Spleen (tissue), 11 donors: ENCODE measurements around the gene GOLPH3. TPM values are rescaled to one million over a fixed set of nuclear protein-coding genes. Genes with fewer than 3 reads are reported as not detected.

Experiments
- DNase-seq: peaks from one replicate; pipeline ENCODE4 v3.0.0-alpha.2; 2020
- H3K27ac ChIP-seq, 8 donors: fragments of 200-600 bp; sonication (generic) in 7 of 8; 1 replicate in 4 of 8; 2 replicates in 4 of 8; pipeline versions ENCODE4 v1.5.0 to v1.8.0; 2016 to 2021; ENCODE audit warnings: inconsistent platforms in 4 of 8, mild to moderate bottlenecking in 4 of 8, moderate library complexity in 1 of 8
- H3K27me3 ChIP-seq, 7 donors: fragments of 200-600 bp; sonication (generic) in 6 of 7; replicated peaks in 1 of 7; 1 replicate in 4 of 7; 2 replicates in 3 of 7; pipeline versions ENCODE4 v1.5.0 to v1.8.0; 2016 to 2021; ENCODE audit warnings: inconsistent platforms in 3 of 7, mild to moderate bottlenecking in 1 of 7
- H3K36me3 ChIP-seq, 6 donors: fragments of 200-600 bp; sonication (generic) in 5 of 6; 1 replicate in 4 of 6; 2 replicates in 2 of 6; pipeline versions ENCODE4 v1.5.0 to v1.8.0; 2016 to 2021; ENCODE audit warnings: inconsistent platforms in 2 of 6
- H3K4me1 ChIP-seq, 6 donors: fragments of 200-600 bp; sonication (generic) in 5 of 6; 1 replicate in 3 of 6; 2 replicates in 3 of 6; pipeline versions ENCODE4 v1.5.0 to v1.8.0; 2016 to 2021; ENCODE audit warnings: inconsistent platforms in 3 of 6
- H3K4me3 ChIP-seq, 8 donors: fragments of 200-600 bp; sonication (generic) in 7 of 8; 1 replicate in 4 of 8; 2 replicates in 4 of 8; pipeline versions ENCODE4 v1.5.0 to v1.8.0; 2016 to 2021; ENCODE audit warnings: inconsistent platforms in 4 of 8, mild to moderate bottlenecking in 4 of 8, moderate library complexity in 2 of 8
- H3K9me3 ChIP-seq, 8 donors: fragments of 200-600 bp; sonication (generic) in 7 of 8; 1 replicate in 4 of 8; 2 replicates in 4 of 8; pipeline versions ENCODE4 v1.5.0 to v1.8.0; 2016 to 2021; ENCODE audit warnings: inconsistent platforms in 4 of 8
- POLR2A ChIP-seq, 3 donors: fragments of 450-650 bp; IDR thresholded peaks; one replicate each; pipeline ENCODE4 v1.5.1; 2017; ENCODE audit warnings: antibody characterized with exemption in 3 of 3, mild to moderate bottlenecking in 1 of 3
- POLR2AphosphoS5 ChIP-seq, 3 donors: sonication (generic); formaldehyde crosslinking; IDR thresholded peaks; one replicate each; pipeline ENCODE4 v1.5.1; 2017; ENCODE audit warnings: antibody characterized with exemption in 3 of 3
- WGBS, 5 donors: extraction: QIAGEN DNeasy Blood & Tissue Kit in 3 of 5; methylation state at CpG; one replicate each; pipeline versions ENCODE4 v1.1.5 to v1.1.7; 2013 to 2018; 5-methylcytosine and 5-hydroxymethylcytosine counted together
- intact Hi-C: fragments of 100-400 bp; cut with DNase I; formaldehyde crosslinking; loops from one replicate; pipeline ENCODE4 v1.15.0; 2023; ENCODE audit warnings: low total_unique reads
- polyA plus RNA-seq, 3 donors: library from polyadenylated mRNA; stranded (reverse); fragments of 200-250 nt; gene quantifications; one replicate each; pipeline ENCODE4 v1.2.1, GENCODE V29; 2013
- total RNA-seq, 7 donors: library from RNA; depleted of rRNA in 3 of 7; stranded (reverse); fragments of >200 nt in 3 of 7; fragmentation: NEBNext Ultra II Directional in 4 of 7; extraction: Animal tissue kit (Norgen Biotek cat#: 25700) in 4 of 7; gene quantifications; one replicate each; pipeline versions ENCODE4 v1.1.0 to v1.2.1, GENCODE V29; 2016 to 2021
- TF ChIP-seq, protein P1 (sequence below), 11 experiments: fragments of 200-600 bp in 7 of 11; fragments of 450-650 bp in 4 of 11; sonication (generic) in 4 of 11; IDR thresholded peaks in 8 of 11; conservative IDR thresholded peaks in 3 of 11; 1 replicate in 7 of 11; 2 replicates in 4 of 11; pipeline versions ENCODE4 v1.4.0 to v1.8.0; 2016 to 2021; ENCODE audit warnings: antibody characterized with exemption in 11 of 11, inconsistent platforms in 4 of 11, mild to moderate bottlenecking in 1 of 11
- donor health status: healthy with polysubstance abuse.
- donor health status: DM: no; HTN: no; CAD: no; lungs with moderate emphysema.
- donor health status: DM: no; HTN: no; CAD: no.
- donor health status: Bipolar disorder and iron deficiency.
- donor health status: healthy.
- donor health status: DM: no; HTN: no; CAD: no.
- donor health status: DM: yes; HTN: yes; CAD: no.

The GOLPH3 gene
- total and polyA plus RNA-seq, 10 donors = 27.0 to 82.3 (median 69.2) TPM

DNA sequence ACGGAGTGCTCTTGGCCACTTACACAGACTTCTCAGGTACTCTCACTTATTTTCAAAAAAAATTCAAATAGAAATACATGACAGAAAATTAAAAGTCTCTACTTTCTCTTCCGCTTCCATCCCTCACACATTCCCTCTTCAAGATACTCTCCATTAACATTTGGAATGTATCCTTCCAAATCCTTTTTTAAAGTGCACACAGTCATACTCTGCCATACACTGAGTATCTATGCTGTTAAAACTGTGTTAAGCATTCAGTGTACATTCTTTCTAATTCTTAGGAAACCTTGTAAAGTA, 15.5 kb downstream of the GOLPH3 start:
- Histone ChIP-seq H3K4me1 (peaks cover 18 to 90% (median 60%) of the 10 kb centered on the region in 6 donors), H3K27me3 (no peaks in the 10 kb centered on the region), H3K27ac (no peak overlapping the region), H3K4me3 (no peak overlapping the region), H3K9me3 (no peaks in the 10 kb centered on the region), H3K36me3 (peaks cover 0 to 18% (median 0%) of the 10 kb centered on the region in 6 donors)
- WGBS, 5 donors = 90 to 96% (median 93%) methylated on average over 2 of the region's 2 CpGs
- intact Hi-C loops = no loop called here
- no peak for TF ChIP-seq POLR2A (IDR thresholded peaks at IDR 0.05)
- no peak for TF ChIP-seq POLR2AphosphoS5 (IDR thresholded peaks at IDR 0.05)
- TF ChIP-seq, protein P1, sequence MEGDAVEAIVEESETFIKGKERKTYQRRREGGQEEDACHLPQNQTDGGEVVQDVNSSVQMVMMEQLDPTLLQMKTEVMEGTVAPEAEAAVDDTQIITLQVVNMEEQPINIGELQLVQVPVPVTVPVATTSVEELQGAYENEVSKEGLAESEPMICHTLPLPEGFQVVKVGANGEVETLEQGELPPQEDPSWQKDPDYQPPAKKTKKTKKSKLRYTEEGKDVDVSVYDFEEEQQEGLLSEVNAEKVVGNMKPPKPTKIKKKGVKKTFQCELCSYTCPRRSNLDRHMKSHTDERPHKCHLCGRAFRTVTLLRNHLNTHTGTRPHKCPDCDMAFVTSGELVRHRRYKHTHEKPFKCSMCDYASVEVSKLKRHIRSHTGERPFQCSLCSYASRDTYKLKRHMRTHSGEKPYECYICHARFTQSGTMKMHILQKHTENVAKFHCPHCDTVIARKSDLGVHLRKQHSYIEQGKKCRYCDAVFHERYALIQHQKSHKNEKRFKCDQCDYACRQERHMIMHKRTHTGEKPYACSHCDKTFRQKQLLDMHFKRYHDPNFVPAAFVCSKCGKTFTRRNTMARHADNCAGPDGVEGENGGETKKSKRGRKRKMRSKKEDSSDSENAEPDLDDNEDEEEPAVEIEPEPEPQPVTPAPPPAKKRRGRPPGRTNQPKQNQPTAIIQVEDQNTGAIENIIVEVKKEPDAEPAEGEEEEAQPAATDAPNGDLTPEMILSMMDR (IDR thresholded peaks at IDR 0.05 in 8 of 11, conservative IDR thresholded peaks at IDR 0.05 in 3 of 11) = no peak
- no peak for DNase-seq

DNA sequence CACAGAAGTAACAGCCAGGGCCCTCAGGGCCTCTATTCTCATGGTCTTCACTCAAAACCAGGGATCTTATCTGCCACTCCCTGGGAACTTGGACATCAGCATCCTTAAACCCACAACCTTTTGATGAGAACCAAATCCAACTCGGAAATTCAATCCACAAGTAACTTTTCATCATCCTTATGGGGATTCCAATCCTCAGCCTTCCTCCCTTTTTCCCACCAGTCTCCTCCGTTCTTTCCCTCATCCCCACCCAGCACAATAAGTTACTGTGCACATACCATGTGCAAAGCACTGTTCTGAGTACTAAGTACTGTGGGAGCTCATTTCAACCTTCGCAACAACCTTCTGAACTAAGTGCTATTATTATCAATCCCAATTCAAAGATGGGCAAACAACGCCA, 17.0 kb downstream of the GOLPH3 start:
- H3K4me1 ChIP-seq = peaks cover 18 to 90% (median 61%) of the 10 kb centered on the region in 6 donors
- no peak overlapping the region for H3K4me3 ChIP-seq
- H3K27me3 ChIP-seq = no peaks in the 10 kb centered on the region
- no peak for DNase-seq
- intact Hi-C loops = no loop called here
- peaks cover 0 to 18% (median 0%) of the 10 kb centered on the region in 6 donors for H3K36me3 ChIP-seq
- H3K9me3 ChIP-seq = no peaks in the 10 kb centered on the region
- TF ChIP-seq POLR2AphosphoS5 (IDR thresholded peaks at IDR 0.05) = no peak
- TF ChIP-seq, protein P1 (IDR thresholded peaks at IDR 0.05 in 8 of 11, conservative IDR thresholded peaks at IDR 0.05 in 3 of 11) = no peak
- TF ChIP-seq POLR2A (IDR thresholded peaks at IDR 0.05) = no peak
- 88 to 92% (median 89%) methylated on average over 4 of the region's 4 CpGs for WGBS, 5 donors
- no peak overlapping the region for H3K27ac ChIP-seq

DNA sequence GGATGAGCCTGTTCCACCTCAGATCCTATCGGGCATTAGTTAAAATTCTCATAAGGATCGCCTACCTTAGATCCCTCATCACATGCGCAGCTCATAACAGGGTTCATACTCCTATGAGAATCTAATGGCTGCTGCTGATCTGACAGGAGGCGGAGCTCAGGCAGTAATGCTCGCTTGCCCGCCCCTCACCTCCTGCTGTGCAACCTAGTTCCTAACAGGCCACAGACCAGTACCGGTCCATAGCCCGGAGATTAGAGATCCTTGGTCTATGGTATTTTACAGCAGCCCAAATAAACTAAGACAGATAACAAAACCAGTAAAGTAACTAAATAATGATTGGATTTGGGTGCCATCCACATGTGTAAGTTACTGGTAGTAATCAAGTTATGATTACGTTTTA, 17.5 kb downstream of the GOLPH3 start:
- intact Hi-C loops = no loop called here
- no peak overlapping the region for H3K27ac ChIP-seq
- H3K27me3 ChIP-seq = no peaks in the 10 kb centered on the region
- no peak overlapping the region for H3K4me3 ChIP-seq
- WGBS, 5 donors = 90 to 96% (median 93%) methylated on average over 9 of the region's 9 CpGs
- no peaks in the 10 kb centered on the region for H3K9me3 ChIP-seq
- DNase-seq = no peak
- H3K4me1 ChIP-seq = peaks cover 19 to 91% (median 63%) of the 10 kb centered on the region in 6 donors
- H3K36me3 ChIP-seq = peaks cover 0 to 16% (median 0%) of the 10 kb centered on the region in 6 donors
- TF ChIP-seq, protein P1 (IDR thresholded peaks at IDR 0.05 in 8 of 11, conservative IDR thresholded peaks at IDR 0.05 in 3 of 11) = no peak
- TF ChIP-seq POLR2A (IDR thresholded peaks at IDR 0.05) (no peak), POLR2AphosphoS5 (IDR thresholded peaks at IDR 0.05) (no peak)

DNA sequence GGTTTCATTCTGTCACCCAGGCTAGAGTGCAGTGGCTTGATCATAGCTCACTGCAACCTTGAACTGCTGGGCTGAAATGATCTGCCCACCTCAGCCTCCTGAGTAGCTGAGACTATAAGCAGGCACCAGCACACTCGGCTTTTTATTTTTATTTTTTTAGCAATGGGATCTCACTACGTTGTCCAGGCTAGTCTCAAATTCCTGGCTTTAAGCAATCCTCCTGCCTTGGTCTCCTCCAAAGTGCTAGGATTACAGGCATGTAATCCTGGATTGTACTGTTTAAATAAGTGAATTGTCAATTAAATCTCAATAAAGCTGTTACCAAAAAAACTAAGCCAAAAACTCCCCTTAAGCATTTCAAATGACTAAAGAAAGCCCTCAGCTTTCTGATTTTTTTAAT, 18.9 kb downstream of the GOLPH3 start:
- DNase-seq = no peak
- Histone ChIP-seq H3K36me3 (peaks cover 0 to 12% (median 0%) of the 10 kb centered on the region in 6 donors), H3K27ac (no peak overlapping the region), H3K9me3 (no peaks in the 10 kb centered on the region), H3K4me3 (no peak overlapping the region), H3K27me3 (no peaks in the 10 kb centered on the region), H3K4me1 (peaks cover 22 to 96% (median 65%) of the 10 kb centered on the region in 6 donors)
- intact Hi-C loops = no loop called here
- WGBS, 5 donors = 83 to 91% (median 91%) methylated on average over 2 of the region's 2 CpGs
- TF ChIP-seq POLR2A (IDR thresholded peaks at IDR 0.05) (no peak), POLR2AphosphoS5 (IDR thresholded peaks at IDR 0.05) (no peak)
- TF ChIP-seq, protein P1 (IDR thresholded peaks at IDR 0.05 in 8 of 11, conservative IDR thresholded peaks at IDR 0.05 in 3 of 11) = no peak
